ENCODE data around the gene APEX1.

APEX1 gene

GRCh38 chr14:20454516-20455354 is at the start of gene APEX1, which contains the start of gene OSGEP:
TSS of gene APEX1 (plus strand) at chr14:20455226. CDS start at chr14:20455646, 420 bp downstream.
TSS of gene OSGEP (minus strand) at chr14:20454812. CDS start at chr14:20454683, 129 bp downstream.
- DNase-seq, result peak; percentile 99

- DNase-seq, result no peak
These were observed 45.8 kb upstream of the APEX1 start for GRCh38 chr14:20409226-20409625.

GRCh38 chr14:20412411-20412810 is 42.6 kb upstream of the APEX1 start:
- no peak for DNase-seq

- peak; percentile 92 for DNase-seq
These were observed 41.9 kb upstream of the APEX1 start, which contains the start of gene TEP1 for GRCh38 chr14:20412876-20413743. TSS of gene TEP1 (minus strand) at chr14:20413501. CDS start at chr14:20408439, 5,062 bp downstream.

- DNase-seq, result no peak
These were observed 41.3 kb upstream of the APEX1 start for GRCh38 chr14:20413744-20414082.

GRCh38 chr14:20415782-20416206 is 39.2 kb upstream of the APEX1 start:
- DNase-seq, result no peak

GRCh38 chr14:20416223-20416622 is 38.8 kb upstream of the APEX1 start:
- DNase-seq, result no peak

GRCh38 chr14:20417250-20418186 is 37.5 kb upstream of the APEX1 start:
- no peak for DNase-seq

GRCh38 chr14:20418501-20418909 is 36.5 kb upstream of the APEX1 start:
- no peak for DNase-seq

GRCh38 chr14:20419419-20419818 is 35.6 kb upstream of the APEX1 start:
- DNase-seq, result no peak

GRCh38 chr14:20421267-20421666 is 33.8 kb upstream of the APEX1 start:
- DNase-seq, result no peak

GRCh38 chr14:20422886-20423285 is 32.1 kb upstream of the APEX1 start:
- no peak for DNase-seq

- no peak for DNase-seq
These were observed 30.2 kb upstream of the APEX1 start for GRCh38 chr14:20424851-20425250.

GRCh38 chr14:20427231-20428009 is 27.6 kb upstream of the APEX1 start:
- no peak for DNase-seq

GRCh38 chr14:20428010-20428365 is 27.0 kb upstream of the APEX1 start:
- no peak for DNase-seq

GRCh38 chr14:20428802-20429201 is 26.2 kb upstream of the APEX1 start:
- no peak for DNase-seq

- no peak for DNase-seq
These were observed 25.0 kb upstream of the APEX1 start for GRCh38 chr14:20429801-20430669.

GRCh38 chr14:20434701-20435581 is 20.1 kb upstream of the APEX1 start:
- no peak for DNase-seq

GRCh38 chr14:20435582-20436362 is 19.3 kb upstream of the APEX1 start, which contains the start of gene KLHL33:
TSS of gene KLHL33 (minus strand) at chr14:20436166. CDS start at chr14:20435811, 355 bp downstream.
- DNase-seq, result no peak
